K562 (cell line): ENCODE data around the gene VPS33B. TPM values are rescaled to one million over a fixed set of nuclear protein-coding genes. Genes with fewer than 3 reads are reported as not detected.

ENCODE experiments used
- C11orf30 ChIP-seq: fragments of 450-650 bp; IDR thresholded peaks from 2 replicates; pipeline ENCODE4 v1.6.1; 2016; ENCODE audit warnings: low read depth, mild to moderate bottlenecking
- CHAMP1 ChIP-seq: fragments of 450-650 bp; IDR thresholded peaks from 2 replicates; pipeline ENCODE4 v1.6.1; 2016; ENCODE audit warnings: mild to moderate bottlenecking
- ETV5 ChIP-seq: sonication (generic); formaldehyde crosslinking; IDR thresholded peaks from 2 replicates; pipeline ENCODE4 v1.4.0; 2020; ENCODE audit warnings: low read depth, mild to moderate bottlenecking, missing genetic modification reagents
- GATA2 ChIP-seq: sonication (generic); formaldehyde crosslinking; IDR thresholded peaks from 2 replicates; pipeline ENCODE4 v1.4.0; 2020; ENCODE audit warnings: mild to moderate bottlenecking, missing genetic modification reagents
- HDAC8 ChIP-seq: fragments of 450-650 bp; IDR thresholded peaks from 2 replicates; pipeline ENCODE4 v1.6.1; 2016; ENCODE audit warnings: mild to moderate bottlenecking, missing genetic modification characterization, moderate library complexity, missing compliant biosample characterization
- JUND ChIP-seq, 2 experiments: IDR thresholded peaks; 2 replicates in 1 of 2; 3 replicates in 1 of 2; pipeline ENCODE4 v1.6.1; 2011; ENCODE audit warnings: borderline replicate concordance in 2 of 2, low read depth in 2 of 2, low read length in 2 of 2, improper control_type of control experiment in 1 of 2, missing biosample characterization in 1 of 2, missing genetic modification characterization in 1 of 2, missing genetic modification reagents in 1 of 2
- LEF1 ChIP-seq: fragments of 450-650 bp; IDR thresholded peaks from 2 replicates; pipeline ENCODE4 v1.6.1; 2016; ENCODE audit warnings: mild to moderate bottlenecking
- POLR2AphosphoS2 ChIP-seq: IDR thresholded peaks from 2 replicates; pipeline ENCODE4 v1.6.1; 2012; ENCODE audit warnings: low read length, improper control_type of control experiment
- RCOR1 ChIP-seq, 2 experiments: IDR thresholded peaks; 2 replicates each; pipeline ENCODE4 v1.6.1; 2012; ENCODE audit warnings: low read depth in 2 of 2, low read length in 2 of 2, borderline replicate concordance in 1 of 2, improper control_type of control experiment in 1 of 2
- SMC3 ChIP-seq: conservative IDR thresholded peaks from 2 replicates; pipeline ENCODE4 v1.6.1; 2011; ENCODE audit warnings: low read depth, low read length, improper control_type of control experiment; ENCODE audit not compliant: insufficient read depth
- SRSF1 ChIP-seq: fragments of 200-400 bp; formaldehyde crosslinking; IDR thresholded peaks from 2 replicates; pipeline ENCODE4 v1.6.1; 2017; ENCODE audit warnings: mild to moderate bottlenecking, low read depth, low read length, moderate library complexity
- TCFL5 ChIP-seq: fragments of 250-450 bp; sonication (Bioruptor Pico); conservative IDR thresholded peaks from 2 replicates; pipeline ENCODE4 v1.6.1; 2021; ENCODE audit warnings: mild to moderate bottlenecking, moderate library complexity, matching md5 sums
- ZBTB40 ChIP-seq, 2 experiments: fragments of 450-650 bp in 1 of 2; sonication (generic) in 1 of 2; formaldehyde crosslinking in 1 of 2; IDR thresholded peaks; 2 replicates each; pipeline versions ENCODE4 v1.7.1 to v1.9.0; 2016 to 2022; ENCODE audit warnings: inconsistent platforms in 1 of 2, mild to moderate bottlenecking in 1 of 2, missing genetic modification reagents in 1 of 2
- ZFP36 ChIP-seq: fragments of 150-350 bp; IDR thresholded peaks from 2 replicates; pipeline ENCODE4 v1.6.1; 2018; ENCODE audit warnings: low read length, low read depth; ENCODE audit not compliant: partially characterized antibody
- ZNF316 ChIP-seq: fragments of 450-650 bp; IDR thresholded peaks from 2 replicates; pipeline ENCODE4 v1.6.1; 2016
- ZNF551 ChIP-seq: fragments of 250-450 bp; sonication (Bioruptor Pico); IDR thresholded peaks from 2 replicates; pipeline ENCODE4 v1.5.0; 2021; ENCODE audit warnings: mild to moderate bottlenecking, moderate library complexity
- polyA plus RNA-seq, 8 experiments: library from polyadenylated mRNA; depleted of rRNA in 4 of 8; stranded (reverse) in 5 of 8; unstranded in 3 of 8; fragments of >200 nt; fragmentation: Nextera tagmentation in 2 of 8; fragmentation: Illumina TruSeq in 1 of 8; extraction: Ambion mirVana in 2 of 8; extraction: Trizol in 1 of 8; gene quantifications; 2 replicates each; pipeline versions ENCODE4 v1.2.1 to v1.2.3, GENCODE V29; 2011 to 2014; ENCODE audit warnings: inconsistent platforms in 1 of 8, missing spikeins in 1 of 8
- total RNA-seq, 7 experiments: library from RNA; depleted of rRNA in 6 of 7; stranded (reverse); fragments of >200 nt in 6 of 7; fragmentation: Illumina TruSeq in 2 of 7; extraction: Trizol in 2 of 7; gene quantifications; 2 replicates each; pipeline versions ENCODE4 v1.2.1 to v1.2.3, GENCODE V29; 2011 to 2021; ENCODE audit warnings: low replicate concordance in 1 of 7

The VPS33B gene
- total and polyA plus RNA-seq, 9 of the 15 experiments (the other 6 are each of a cell fraction or from before 2014, with no cell fraction given), result 9.4 to 25.5 (median 14.8) TPM

GRCh38 chr15:91049378-91050127, 27.2 kb upstream of the VPS33B start (continued):
- TF ChIP-seq HDAC8 (tag) (no peak), CHAMP1 (no peak), JUND (IDR thresholded peaks at IDR 0.05; ENCODE audit: borderline replicate concordance, low read depth, low read length) (0 out of 2 replicates have a peak, but pooled peaks have one; percentile 24), JUND (tag; IDR thresholded peaks at IDR 0.05; ENCODE audit: borderline replicate concordance, low read depth, low read length) (no peak), C11orf30 (0 out of 2 replicates have a peak, but pooled peaks have one; percentile 34), SMC3 (peak; percentile 66; the same call in 1 of the 2 replicates), ZNF316 (peak; percentile 48), ZNF551 (CRISPR knock-in tag) (no peak), SRSF1 (no peak), GATA2 (CRISPR knock-in tag) (peak; percentile 49; the same call in 1 of the 2 replicates), LEF1 (peak; percentile 64; the same call in 1 of the 2 replicates), ZBTB40 (IDR thresholded peaks at IDR 0.05) (no peak), ZBTB40 (CRISPR knock-in tag; IDR thresholded peaks at IDR 0.05) (no peak), RCOR1 (IDR thresholded peaks at IDR 0.05; ENCODE audit: borderline replicate concordance in 1 of 2, low read depth in 2 of 2, low read length in 2 of 2) (peak in 1 of 2 experiments; percentile 17; a peak in 1 of 4 replicates), ZFP36 (no peak), ETV5 (CRISPR knock-in tag) (no peak), POLR2AphosphoS2 (no peak), TCFL5 (no peak)
